Osteoblast (primary cell): ENCODE measurements around the gene TTC9B. TPM values are rescaled to one million over a fixed set of nuclear protein-coding genes. Genes with fewer than 3 reads are reported as not detected.
A peak's percentile ranks its signal among the peaks of the same experiment; 100 is the strongest.

Source experiments
- DNase-seq: peaks from one replicate; pipeline ENCODE4 v3.0.0; 2011; ENCODE audit warnings: low spot score, mixed read lengths; ENCODE audit not compliant: insufficient read length; ENCODE audit errors: missing footprints
- H2AFZ ChIP-seq: 2 replicates; pipeline ENCODE4 v1.6.0; 2011; ENCODE audit warnings: mild to moderate bottlenecking, low read length
- H3K27ac ChIP-seq: 2 replicates; pipeline ENCODE4 v1.5.1; 2011; ENCODE audit warnings: mild to moderate bottlenecking, low read depth, low read length, moderate library complexity
- H3K27me3 ChIP-seq: 2 replicates; pipeline ENCODE4 v1.6.0; 2012; ENCODE audit warnings: mild to moderate bottlenecking, control low read depth, inconsistent platforms, low read length, moderate library complexity; ENCODE audit not compliant: insufficient read depth
- H3K36me3 ChIP-seq: 2 replicates; pipeline ENCODE4 v1.5.1; 2011; ENCODE audit warnings: mild to moderate bottlenecking, low read length, control low read depth, moderate library complexity; ENCODE audit not compliant: insufficient read depth
- H3K4me1 ChIP-seq: 2 replicates; pipeline ENCODE4 v1.5.1; 2011; ENCODE audit warnings: mild to moderate bottlenecking, low read length, control low read depth, moderate library complexity; ENCODE audit not compliant: insufficient read depth
- H3K4me2 ChIP-seq: 2 replicates; pipeline ENCODE4 v1.6.0; 2011; ENCODE audit warnings: mild to moderate bottlenecking, low read length; ENCODE audit not compliant: insufficient read depth
- H3K4me3 ChIP-seq: fragments of 200-600 bp; sonication (generic); 3 replicates; pipeline ENCODE4 v1.5.1; 2012; ENCODE audit warnings: mild to moderate bottlenecking, low read length, inconsistent platforms; ENCODE audit not compliant: insufficient read depth
- H3K79me2 ChIP-seq: 2 replicates; pipeline ENCODE4 v1.6.0; 2012; ENCODE audit warnings: mild to moderate bottlenecking, low read length, control low read depth, inconsistent platforms; ENCODE audit not compliant: insufficient read depth
- H3K9me3 ChIP-seq: 2 replicates; pipeline ENCODE4 v1.5.1; 2011; ENCODE audit warnings: low read depth, low read length, control low read depth
- H4K20me1 ChIP-seq: 2 replicates; pipeline ENCODE4 v1.6.0; 2012; ENCODE audit warnings: mild to moderate bottlenecking, low read length, control low read depth; ENCODE audit not compliant: insufficient read depth
- CTCF ChIP-seq: IDR thresholded peaks from 2 replicates; pipeline ENCODE4 v1.5.1; 2011; ENCODE audit warnings: mild to moderate bottlenecking, low read depth, low read length, moderate library complexity; ENCODE audit errors: extremely low read depth
- total RNA-seq: library from RNA; depleted of rRNA; stranded (reverse); fragments of >200 nt; gene quantifications from 2 replicates; pipeline ENCODE4 v1.2.3, GENCODE V29; 2012

TTC9B gene
- total RNA-seq, 1 donor: not detected

- Histone ChIP-seq H3K79me2 (no peaks in the 10 kb centered on the region), H3K4me1 (peaks cover 20% of the 10 kb centered on the region), H3K36me3 (no peaks in the 10 kb centered on the region), H3K27me3 (peaks cover 3% of the 10 kb centered on the region), H3K9me3 (no peaks in the 10 kb centered on the region), H3K4me2 (peak overlapping the region; percentile 89), H3K4me3 (peak overlapping the region; percentile 66), H2AFZ (peak overlapping the region; percentile 76), H4K20me1 (peaks cover 2% of the 10 kb centered on the region), H3K27ac (no peak overlapping the region)
- DNase-seq: peak; percentile 95
- TF ChIP-seq CTCF: peak; percentile 25
These were observed 7.5 kb upstream of the TTC9B start for GRCh38 chr19:40225440-40226305.

GRCh38 chr19:40224342-40225150 is 6.4 kb upstream of the TTC9B start:
- no peak overlapping the region for H3K27ac ChIP-seq
- H3K9me3 ChIP-seq: no peaks in the 10 kb centered on the region
- no peaks in the 10 kb centered on the region for H3K36me3 ChIP-seq
- peaks cover 3% of the 10 kb centered on the region for H3K27me3 ChIP-seq
- no peak overlapping the region for H2AFZ ChIP-seq
- H3K79me2 ChIP-seq: no peaks in the 10 kb centered on the region
- no peak overlapping the region for H3K4me3 ChIP-seq
- TF ChIP-seq CTCF: no peak
- peaks cover 15% of the 10 kb centered on the region for H3K4me1 ChIP-seq
- no peak for DNase-seq
- H4K20me1 ChIP-seq: no peaks in the 10 kb centered on the region
- no peak overlapping the region for H3K4me2 ChIP-seq

GRCh38 chr19:40223135-40223822 is 5.1 kb upstream of the TTC9B start:
- Histone ChIP-seq H4K20me1 (peaks cover 3% of the 10 kb centered on the region), H3K9me3 (no peaks in the 10 kb centered on the region), H3K4me2 (no peak overlapping the region), H2AFZ (no peak overlapping the region), H3K4me1 (peaks cover 12% of the 10 kb centered on the region), H3K27me3 (peaks cover 6% of the 10 kb centered on the region), H3K27ac (no peak overlapping the region), H3K36me3 (no peaks in the 10 kb centered on the region), H3K79me2 (no peaks in the 10 kb centered on the region), H3K4me3 (no peak overlapping the region)
- DNase-seq: peak; percentile 42
- TF ChIP-seq CTCF: no peak
